GM12878 (cell line): ENCODE data around the gene LRP5. TPM values are rescaled to one million over a fixed set of nuclear protein-coding genes. Genes with fewer than 3 reads are reported as not detected.

ENCODE experiments used
- ATAC-seq: fragments of 200-7000 bp; cut with Tn5 transposase; 3 replicates; pipeline ENCODE4 v1.9.1; 2020; ENCODE audit warnings: mild to moderate bottlenecking, moderate library complexity
- BruUV-seq: library from RNA; stranded (reverse); fragments of 400-500 nt; replicated peaks from 2 replicates; lab custom pipeline; 2021; lab: Mats Ljungman, UMichigan
- CTCF ChIA-PET: fragments of 300-600 bp; sonication (Branson Sonifier 250); formaldehyde crosslinking; extraction: SDS; loops from one replicate; lab custom pipeline; 2021; ENCODE audit warnings: inconsistent platforms; lab: Yijun Ruan, JAX
- POLR2A ChIA-PET: fragments of 350-600 bp; formaldehyde crosslinking; extraction: SDS; loops from one replicate; lab custom pipeline; 2021; ENCODE audit warnings: inconsistent platforms; lab: Charles Lee
- RAD21 ChIA-PET: fragments of 300-600 bp; sonication (Branson Sonifier 250); formaldehyde crosslinking; loops from one replicate; lab custom pipeline; 2023; ENCODE audit warnings: antibody characterized with exemption; ENCODE audit not compliant: unreplicated experiment; lab: Charles Lee
- SMC1A ChIA-PET: fragments of 300-600 bp; sonication (Branson Sonifier 250); formaldehyde crosslinking; loops from one replicate; lab custom pipeline; 2023; ENCODE audit not compliant: unreplicated experiment, uncharacterized antibody; lab: Charles Lee
- DNase-seq: peaks from one replicate; pipeline ENCODE4 v3.0.0-alpha.2; 2011; ENCODE audit warnings: low read depth, low spot score
- FAIRE-seq: peaks from 3 replicates; lab custom pipeline; 2011; peaks lifted over from hg19 to GRCh38; lab: Jason Lieb, UNC
- H2AFZ ChIP-seq: 2 replicates; pipeline ENCODE4 v1.6.0; 2011; ENCODE audit warnings: low read depth, low read length, control low read depth; ENCODE audit not compliant: control insufficient read depth
- H3K27ac ChIP-seq: 2 replicates; pipeline ENCODE4 v1.5.1; 2011; ENCODE audit warnings: control low read depth; ENCODE audit not compliant: control insufficient read depth, insufficient read depth
- H3K27me3 ChIP-seq, 2 experiments: replicated peaks in 1 of 2; 2 replicates each; pipeline versions ENCODE4 v1.6.0 to v1.6.1; 2011; ENCODE audit warnings: low read length in 1 of 2; ENCODE audit not compliant: control insufficient read depth in 2 of 2, insufficient read depth in 2 of 2
- H3K36me3 ChIP-seq, 2 experiments: 2 replicates each; pipeline ENCODE4 v1.5.1; 2011; ENCODE audit warnings: low read length in 1 of 2; ENCODE audit not compliant: control insufficient read depth in 2 of 2, insufficient read depth in 2 of 2
- H3K4me1 ChIP-seq: 2 replicates; pipeline ENCODE4 v1.6.1; 2011; ENCODE audit warnings: mild to moderate bottlenecking, low read length, moderate library complexity, mixed read lengths; ENCODE audit not compliant: control insufficient read depth, insufficient read depth
- H3K4me2 ChIP-seq: 2 replicates; pipeline ENCODE4 v1.6.0; 2011; ENCODE audit warnings: control low read depth; ENCODE audit not compliant: control insufficient read depth, insufficient read depth
- H3K4me3 ChIP-seq: fragments of 200-600 bp; sonication (generic); 2 replicates; pipeline ENCODE4 v1.5.1; 2016
- H3K79me2 ChIP-seq: 2 replicates; pipeline ENCODE4 v1.6.0; 2011; ENCODE audit warnings: low read length; ENCODE audit not compliant: control insufficient read depth, insufficient read depth
- H3K9ac ChIP-seq: 2 replicates; pipeline ENCODE4 v1.8.0; 2011; ENCODE audit warnings: low read length, control low read depth, mixed read lengths; ENCODE audit not compliant: control insufficient read depth, insufficient read depth
- H3K9me3 ChIP-seq: replicated peaks from 3 replicates; pipeline ENCODE4 v1.5.1; 2011; ENCODE audit warnings: mild to moderate bottlenecking, low read length; ENCODE audit not compliant: control insufficient read depth, insufficient read depth
- H4K20me1 ChIP-seq: 2 replicates; pipeline ENCODE4 v1.6.0; 2011; ENCODE audit not compliant: control insufficient read depth, insufficient read depth
- CEBPZ ChIP-seq: fragments of 150-350 bp; IDR thresholded peaks from 2 replicates; pipeline ENCODE4 v1.6.1; 2016; ENCODE audit warnings: low read depth, low read length
- CREM ChIP-seq: IDR thresholded peaks from 2 replicates; pipeline ENCODE4 v1.6.1; 2014; ENCODE audit warnings: antibody characterized with exemption, low read depth
- CUX1 ChIP-seq: IDR thresholded peaks from 2 replicates; pipeline ENCODE4 v1.6.1; 2012; ENCODE audit warnings: improper control_type of control experiment, low read depth, low read length; ENCODE audit not compliant: insufficient replicate concordance
- FOS ChIP-seq: IDR thresholded peaks from 3 replicates; pipeline ENCODE4 v1.6.1; 2011; ENCODE audit warnings: borderline replicate concordance; ENCODE audit not compliant: insufficient read length; ENCODE audit errors: extremely low read depth
- FOXK2 ChIP-seq: fragments of 450-650 bp; IDR thresholded peaks from 2 replicates; pipeline ENCODE4 v1.6.1; 2017; ENCODE audit warnings: mild to moderate bottlenecking, moderate library complexity
- MEF2A ChIP-seq: IDR thresholded peaks from 2 replicates; pipeline ENCODE4 v1.6.1; 2011; ENCODE audit warnings: low read depth, mild to moderate bottlenecking, low read length, moderate library complexity; ENCODE audit not compliant: insufficient read depth
- MTA3 ChIP-seq: IDR thresholded peaks from 2 replicates; pipeline ENCODE4 v1.6.1; 2012; ENCODE audit warnings: low read length, inconsistent platforms, borderline replicate concordance
- NR2F1 ChIP-seq: fragments of 450-650 bp; conservative IDR thresholded peaks from 2 replicates; pipeline ENCODE4 v1.6.1; 2017; ENCODE audit warnings: mild to moderate bottlenecking
- RCOR1 ChIP-seq: conservative IDR thresholded peaks from 2 replicates; pipeline ENCODE4 v1.6.1; 2012; ENCODE audit warnings: low read depth, low read length, improper control_type of control experiment
- TCF12 ChIP-seq: IDR thresholded peaks from 2 replicates; pipeline ENCODE4 v1.6.1; 2011; ENCODE audit warnings: low read depth, mild to moderate bottlenecking, low read length
- ZBTB11 ChIP-seq: fragments of 450-650 bp; formaldehyde crosslinking; IDR thresholded peaks from 2 replicates; pipeline ENCODE4 v1.5.0; 2022; ENCODE audit warnings: mild to moderate bottlenecking, missing genetic modification characterization
- WGBS: methylation state at CpG from one replicate; pipeline ENCODE4 v1.1.6; 2016; ENCODE audit warnings: low lambda C conversion rate; ENCODE audit not compliant: insufficient replicate concordance, insufficient coverage; ENCODE audit errors: missing lambda C conversion rate; 5-methylcytosine and 5-hydroxymethylcytosine counted together
- in situ Hi-C: fragments of 300-500 bp; cut with MboI; formaldehyde crosslinking; loops from 9 replicates; pipeline ENCODE4 v1.14.3; 2018; ENCODE audit warnings: mixed read lengths
- intact Hi-C: fragments of 100-400 bp; cut with micrococcal nuclease; formaldehyde crosslinking; loops from one replicate; pipeline ENCODE4 v1.14.2; 2022; ENCODE audit not compliant: unreplicated experiment
- polyA plus RNA-seq, 11 experiments: library from polyadenylated mRNA; depleted of rRNA in 4 of 11; unstranded in 6 of 11; stranded (reverse) in 5 of 11; fragments of >200 nt; fragmentation: Nextera tagmentation in 4 of 11; fragmentation: Illumina TruSeq in 1 of 11; extraction: Ambion mirVana in 4 of 11; extraction: Trizol in 1 of 11; gene quantifications; 1 replicate in 1 of 11; 2 replicates in 10 of 11; pipeline versions ENCODE4 v1.2.1 to v1.2.3, GENCODE V29; 2011 to 2016; ENCODE audit warnings: inconsistent platforms in 2 of 11, missing spikeins in 2 of 11, low read depth in 1 of 11
- total RNA-seq, 4 experiments: library from RNA; depleted of rRNA in 3 of 4; stranded (reverse); fragments of >200 nt in 3 of 4; fragmentation: Illumina TruSeq in 1 of 4; extraction: Trizol in 1 of 4; gene quantifications; 2 replicates each; pipeline versions ENCODE4 v1.2.1 to v1.2.3, GENCODE V29; 2013 to 2021

The LRP5 gene
- total and polyA plus RNA-seq, 10 of the 15 experiments (the other 5 are each of a cell fraction or from before 2014, with no cell fraction given): 0.37 to 34.0 (median 6.6) TPM

GRCh38 chr11:68457216-68457897 is 145.0 kb downstream of the LRP5 start:
- no peak overlapping the region for H3K4me3 ChIP-seq
- POLR2A ChIA-PET: interaction anchor here (0.6 kb wide), 1 partner anchor 17 kb away, joined by 4 read pairs; no protein-coding TSS in a partner anchor
- WGBS: 42% methylated on average over 7 of the region's 8 CpGs
- H3K9ac ChIP-seq: no peak overlapping the region
- H3K4me2 ChIP-seq: no peak overlapping the region
- RAD21 ChIA-PET: no interaction called here
- SMC1A ChIA-PET: interaction anchor here (0.6 to 1.3 kb wide), 3 partner anchors 8 to 87 kb away, joined by 3 read pairs; no protein-coding TSS in a partner anchor
- no peaks in the 10 kb centered on the region; the same call in 1 of the 2 replicates for H3K4me1 ChIP-seq
- H3K27ac ChIP-seq: no peak overlapping the region
- no peaks in the 10 kb centered on the region for H3K27me3 ChIP-seq
- peaks cover 18% of the 10 kb centered on the region for H3K79me2 ChIP-seq
- no peak overlapping the region for H2AFZ ChIP-seq
- no peak for DNase-seq
- no peaks in the 10 kb centered on the region for H3K36me3 ChIP-seq
- FAIRE-seq: no peak
- peaks cover 4% of the 10 kb centered on the region for H4K20me1 ChIP-seq
- CTCF ChIA-PET: no interaction called here
- intact Hi-C loops (loop anchor here (10.0 kb wide), 1 partner anchor 433 kb away; no protein-coding TSS in a partner anchor), in situ Hi-C loops (no loop called here)
- H3K9me3 ChIP-seq: no peaks in the 10 kb centered on the region
- ATAC-seq: no peak
- BruUV-seq: no TSS peak
- TF ChIP-seq ZBTB11 (no peak), CREM (no peak), RCOR1 (no peak), CEBPZ (no peak), TCF12 (no peak), MEF2A (no peak), MTA3 (no peak), CUX1 (no peak), NR2F1 (no peak), FOXK2 (no peak), FOS (no peak)
